GM12875 (cell line): Measurements from ENCODE around the gene MRPL43.

Source experiments
- H3K4me3 ChIP-seq: one replicate; pipeline ENCODE4 v1.5.1; 2011; ENCODE audit warnings: low read depth, low read length, control low read depth
- CTCF ChIP-seq: IDR thresholded peaks from 2 replicates; pipeline ENCODE4 v1.5.1; 2011; ENCODE audit warnings: low read depth, mild to moderate bottlenecking, control low read depth, inconsistent platforms, low read length, moderate library complexity, borderline replicate concordance; ENCODE audit not compliant: insufficient read depth

The MRPL43 gene

DNA sequence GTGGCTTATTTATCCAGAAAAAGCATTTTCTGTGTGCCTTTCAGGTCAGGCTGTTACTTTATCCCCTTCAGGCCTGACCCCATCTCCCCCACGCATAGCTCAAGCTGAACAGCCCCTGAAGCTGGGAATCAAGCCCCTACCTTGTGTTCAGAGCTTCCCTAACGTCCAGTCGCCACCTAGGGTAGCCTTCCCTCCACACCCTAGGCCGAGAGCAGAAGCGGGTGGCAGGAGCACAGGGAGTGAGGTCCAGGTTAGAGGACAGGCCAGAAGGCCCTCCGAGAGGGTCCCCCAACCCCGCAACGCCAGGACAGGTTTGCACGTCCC lies 18.5 kb downstream of the MRPL43 start:
- peak overlapping the region; percentile 36 for H3K4me3 ChIP-seq
- no peak for TF ChIP-seq CTCF

DNA sequence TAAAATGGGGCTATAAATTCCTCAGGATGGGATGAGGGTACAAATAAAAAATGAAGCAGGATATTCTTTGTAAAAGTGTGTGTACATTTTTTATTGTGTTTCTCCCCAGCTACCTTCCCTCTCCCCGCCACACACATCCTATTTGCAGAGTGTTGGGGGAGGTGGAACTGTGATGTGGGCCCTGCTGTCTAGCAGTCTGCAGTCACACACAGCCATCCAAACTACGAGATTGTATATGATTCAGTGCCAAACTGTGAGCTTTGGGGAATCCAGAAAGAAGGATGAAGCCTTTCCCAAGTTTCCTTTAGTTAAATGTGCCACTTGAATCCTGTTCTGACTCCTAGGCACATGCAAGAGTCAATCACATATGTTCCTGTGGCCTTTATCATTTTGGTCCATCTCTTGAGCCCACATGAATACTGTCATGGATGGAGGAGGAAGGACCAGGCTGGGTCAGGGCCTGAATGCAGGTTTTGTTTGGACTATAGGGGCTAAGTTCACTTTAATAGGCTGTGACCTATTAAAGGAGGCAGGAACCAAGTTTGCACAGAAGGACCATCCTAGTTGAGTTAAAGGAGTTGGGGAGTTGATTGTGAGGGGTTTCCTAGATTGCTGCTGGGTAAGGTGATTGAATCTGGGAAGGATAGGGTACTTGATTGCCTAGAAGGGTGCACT lies 19.1 kb downstream of the MRPL43 start:
- H3K4me3 ChIP-seq: no peak overlapping the region
- no peak for TF ChIP-seq CTCF

GRCh38 chr10:100967332-100967731 lies 20.0 kb downstream of the MRPL43 start:
- no peak for TF ChIP-seq CTCF
- H3K4me3 ChIP-seq: no peak overlapping the region

DNA sequence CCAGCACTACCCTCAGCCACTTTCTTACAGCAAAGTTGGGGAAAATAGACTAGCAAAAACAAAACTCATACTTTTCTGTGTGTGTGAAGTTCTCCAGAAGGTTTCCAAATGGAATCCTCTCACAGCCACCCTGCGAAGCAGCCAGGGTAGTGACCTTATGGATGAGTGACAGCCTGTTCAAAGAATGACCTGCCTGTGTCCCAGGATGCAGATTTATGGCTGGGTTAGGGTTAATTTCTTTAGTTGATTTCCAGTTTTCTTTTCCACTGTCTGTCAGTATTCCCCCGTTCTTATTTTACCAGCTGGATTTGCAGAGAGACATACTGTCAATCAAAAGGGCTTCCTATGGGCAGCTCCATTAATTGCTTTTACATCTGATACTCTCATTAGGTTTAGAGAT lies 20.4 kb downstream of the MRPL43 start:
- TF ChIP-seq CTCF: no peak

GRCh38 chr10:100965820-100966219 lies 21.5 kb downstream of the MRPL43 start:
- no peak overlapping the region for H3K4me3 ChIP-seq
- no peak for TF ChIP-seq CTCF

More for the DNA sequence above, 20.4 kb downstream of the MRPL43 start:
- H3K4me3 ChIP-seq: no peak overlapping the region

GRCh38 chr10:100963826-100964225 lies 23.5 kb downstream of the MRPL43 start:
- TF ChIP-seq CTCF: no peak
- no peak overlapping the region for H3K4me3 ChIP-seq

DNA sequence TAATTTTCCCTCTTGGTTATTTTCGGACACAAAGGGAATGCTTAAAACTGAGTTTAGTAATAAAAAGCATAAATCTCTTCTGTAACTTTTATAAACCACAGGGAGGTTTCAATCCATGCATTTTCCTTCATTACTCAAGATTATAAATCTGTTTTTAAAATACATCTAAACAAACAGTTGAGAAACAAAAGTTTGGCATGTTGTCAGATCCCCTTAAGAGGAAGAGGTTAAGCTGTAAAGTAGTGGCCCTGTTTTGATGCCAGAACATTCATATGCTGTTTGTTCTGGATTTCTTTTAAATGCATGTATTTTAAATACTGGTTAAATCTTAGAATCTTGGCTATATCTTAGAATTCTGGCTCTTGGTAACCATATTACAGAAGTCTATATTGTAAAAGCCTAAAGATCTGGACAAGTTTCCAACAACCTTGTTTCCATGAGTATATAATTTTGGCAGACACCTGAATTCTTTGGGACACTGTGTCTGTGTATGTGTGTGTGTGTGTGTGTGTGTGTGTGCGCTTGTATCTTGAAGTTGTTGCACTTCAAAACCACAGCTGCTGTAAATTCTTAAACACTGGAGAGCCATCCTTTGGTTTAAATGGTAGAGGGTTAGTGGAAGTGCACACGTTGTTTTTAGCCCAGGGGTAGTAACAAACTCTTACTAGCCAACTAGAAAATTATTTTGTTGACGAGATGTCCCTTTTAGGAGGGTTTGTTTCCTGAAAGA lies 24.8 kb downstream of the MRPL43 start:
- no peak for TF ChIP-seq CTCF

More for the DNA sequence above, 24.8 kb downstream of the MRPL43 start:
- no peak overlapping the region for H3K4me3 ChIP-seq
